Endothelial cell (in vitro differentiated cells): ENCODE data around the gene ADD3. TPM values are rescaled to one million over a fixed set of nuclear protein-coding genes. Genes with fewer than 3 reads are reported as not detected.
"Not testable (repeated sequence)": the region's sequence is repeated elsewhere in the genome, so short reads cannot be mapped to it uniquely, and the experiment has no call there.

Source experiments
- DNase-seq: peaks from one replicate; pipeline ENCODE4 v3.0.0; 2021; ENCODE audit warnings: low spot score
- H3K27ac Mint-ChIP-seq: one replicate; pipeline ENCODE4 v1.8.0; 2021; ENCODE audit warnings: mixed read lengths, inconsistent platforms; ENCODE audit not compliant: unreplicated experiment
- H3K27me3 Mint-ChIP-seq: one replicate; pipeline ENCODE4 v1.8.0; 2021; ENCODE audit warnings: mild to moderate bottlenecking, moderate library complexity, mixed read lengths, inconsistent platforms; ENCODE audit not compliant: unreplicated experiment
- H3K36me3 Mint-ChIP-seq: one replicate; pipeline ENCODE4 v1.8.0; 2021; ENCODE audit warnings: mild to moderate bottlenecking, low read depth, mixed read lengths, inconsistent platforms; ENCODE audit not compliant: unreplicated experiment
- H3K4me1 Mint-ChIP-seq: one replicate; pipeline ENCODE4 v1.8.0; 2021; ENCODE audit warnings: mild to moderate bottlenecking, mixed read lengths, inconsistent platforms; ENCODE audit not compliant: unreplicated experiment
- H3K4me3 Mint-ChIP-seq: one replicate; pipeline ENCODE4 v1.8.0; 2021; ENCODE audit warnings: mild to moderate bottlenecking, mixed read lengths, inconsistent platforms; ENCODE audit not compliant: unreplicated experiment
- H3K9me3 Mint-ChIP-seq: one replicate; pipeline ENCODE4 v1.8.0; 2021; ENCODE audit warnings: mixed read lengths, inconsistent platforms; ENCODE audit not compliant: unreplicated experiment
- CTCF ChIP-seq: fragments of 200-600 bp; sonication (generic); IDR thresholded peaks from one replicate; pipeline ENCODE4 v1.5.0; 2021; ENCODE audit warnings: antibody characterized with exemption; ENCODE audit not compliant: unreplicated experiment
- total RNA-seq: library from RNA; stranded (reverse); fragmentation: NEBNext Ultra II Directional; extraction: Animal tissue kit (Norgen Biotek cat#: 25700); gene quantifications from one replicate; pipeline ENCODE4 v1.2.1, GENCODE V29; 2021; ENCODE audit not compliant: unreplicated experiment

The ADD3 gene
- total RNA-seq, 1 donor from 2014 or later = 125 TPM

GRCh38 chr10:110123594-110123993 lies 115.8 kb downstream of the ADD3 start:
- Mint-ChIP-seq H3K36me3 (peaks cover 40% of the 10 kb centered on the region), H3K4me3 (no peak overlapping the region), H3K4me1 (peaks cover 6% of the 10 kb centered on the region), H3K27me3 (no peaks in the 10 kb centered on the region), H3K9me3 (no peaks in the 10 kb centered on the region), H3K27ac (no peak overlapping the region)
- TF ChIP-seq CTCF = no peak
- DNase-seq = no peak

- TF ChIP-seq CTCF = no peak
- Mint-ChIP-seq H3K9me3 (no peaks in the 10 kb centered on the region), H3K36me3 (peaks cover 29% of the 10 kb centered on the region), H3K4me3 (no peak overlapping the region), H3K27me3 (no peaks in the 10 kb centered on the region), H3K4me1 (peaks cover 8% of the 10 kb centered on the region), H3K27ac (no peak overlapping the region)
- no peak for DNase-seq
Observed at GRCh38 chr10:110129490-110129889, 121.7 kb downstream of the ADD3 start.

- no peak for TF ChIP-seq CTCF
- Mint-ChIP-seq H3K9me3 (no peaks in the 10 kb centered on the region), H3K27me3 (peaks cover 2% of the 10 kb centered on the region), H3K4me1 (peaks cover 8% of the 10 kb centered on the region), H3K36me3 (peaks cover 18% of the 10 kb centered on the region), H3K27ac (no peak overlapping the region), H3K4me3 (no peak overlapping the region)
- no peak for DNase-seq
Observed at GRCh38 chr10:110134917-110135316, 127.1 kb downstream of the ADD3 start.

- not testable (repeated sequence) for H3K27ac Mint-ChIP-seq, H3K27me3 Mint-ChIP-seq, H3K4me3 Mint-ChIP-seq, DNase-seq, H3K9me3 Mint-ChIP-seq, H3K4me1 Mint-ChIP-seq
- peaks cover 13% of the 10 kb centered on the region for H3K36me3 Mint-ChIP-seq
Observed at GRCh38 chr10:110135836-110136235, 128.1 kb downstream of the ADD3 start.

- H3K27ac Mint-ChIP-seq = peak overlapping the region; percentile 62
- H3K27me3 Mint-ChIP-seq = peaks cover 3% of the 10 kb centered on the region
- H3K4me3 Mint-ChIP-seq = no peak overlapping the region
- no peak for DNase-seq
- peak; percentile 96 for TF ChIP-seq CTCF
- H3K36me3 Mint-ChIP-seq = peaks cover 7% of the 10 kb centered on the region
- no peaks in the 10 kb centered on the region for H3K9me3 Mint-ChIP-seq
- H3K4me1 Mint-ChIP-seq = peaks cover 18% of the 10 kb centered on the region
Observed at GRCh38 chr10:110137142-110137545, 129.4 kb downstream of the ADD3 start.
